A549 treated with AZD9567 at 1 μM for 4 hours (cell line): Measurements from ENCODE around the gene NANOGP8. TPM values are rescaled to one million over a fixed set of nuclear protein-coding genes. Genes with fewer than 3 reads are reported as not detected.

Experiments used
- total RNA-seq: library from RNA; stranded (reverse); fragments of 200-300 nt; extraction: Qiagen RNA extraction; gene quantifications from 5 replicates; pipeline ENCODE4 v1.2.3, GENCODE V29; 2022; ENCODE audit not compliant: insufficient read depth

NANOGP8 gene, protein sequence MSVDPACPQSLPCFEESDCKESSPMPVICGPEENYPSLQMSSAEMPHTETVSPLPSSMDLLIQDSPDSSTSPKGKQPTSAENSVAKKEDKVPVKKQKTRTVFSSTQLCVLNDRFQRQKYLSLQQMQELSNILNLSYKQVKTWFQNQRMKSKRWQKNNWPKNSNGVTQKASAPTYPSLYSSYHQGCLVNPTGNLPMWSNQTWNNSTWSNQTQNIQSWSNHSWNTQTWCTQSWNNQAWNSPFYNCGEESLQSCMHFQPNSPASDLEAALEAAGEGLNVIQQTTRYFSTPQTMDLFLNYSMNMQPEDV
- not detected in 5 replicates for total RNA-seq

GRCh38 chr15:35085176-35085919 lies at the start of gene NANOGP8:
NANOGP8 (minus strand) TSS chr15:35085295; CDS start chr15:35085110, 185 bp downstream.

Other genes with a start within 250 kb of the NANOGP8 start
- 32.4 to 43.5 TPM (median 34.8 TPM) in 5 replicates for gene AQR, start 115.6 kb downstream of the NANOGP8 start, total RNA-seq
- 13.4 to 18.1 TPM (median 17.0 TPM) in 5 replicates for gene ZNF770, start 97.0 kb downstream of the NANOGP8 start, total RNA-seq